Mesothelial cell of epicardium (in vitro differentiated cells): ENCODE data around the gene GRM8. TPM values are rescaled to one million over a fixed set of nuclear protein-coding genes. Genes with fewer than 3 reads are reported as not detected.

Source experiments
- DNase-seq, 2 experiments: peaks; one replicate each; pipeline ENCODE4 v3.0.0; 2021; ENCODE audit warnings: low spot score in 2 of 2; ENCODE audit not compliant: unreplicated experiment in 2 of 2
- H3K27ac Mint-ChIP-seq: 2 replicates; pipeline ENCODE4 v1.8.0; 2021; ENCODE audit warnings: mixed read lengths
- H3K27me3 Mint-ChIP-seq: 2 replicates; pipeline ENCODE4 v1.8.0; 2021; ENCODE audit warnings: low read depth, mixed read lengths
- H3K36me3 Mint-ChIP-seq: 2 replicates; pipeline ENCODE4 v1.8.0; 2021; ENCODE audit warnings: mixed read lengths
- H3K4me1 Mint-ChIP-seq: 2 replicates; pipeline ENCODE4 v1.8.0; 2021; ENCODE audit warnings: mixed read lengths
- H3K4me3 Mint-ChIP-seq: 2 replicates; pipeline ENCODE4 v1.8.0; 2021; ENCODE audit warnings: mild to moderate bottlenecking, moderate library complexity, mixed read lengths
- H3K9me3 Mint-ChIP-seq: 2 replicates; pipeline ENCODE4 v1.8.0; 2021; ENCODE audit warnings: mixed read lengths
- total RNA-seq: library from RNA; stranded (reverse); gene quantifications from 3 replicates; pipeline ENCODE4 v1.2.1, GENCODE V29; 2021
- TF ChIP-seq, protein P1 (sequence below): fragments of 200-600 bp; sonication (generic); IDR thresholded peaks from one replicate; pipeline ENCODE4 v1.5.0; 2021; ENCODE audit warnings: antibody characterized with exemption; ENCODE audit not compliant: unreplicated experiment

Gene GRM8
- total RNA-seq, 1 donor from 2014 or later, result 1.0 TPM

DNA sequence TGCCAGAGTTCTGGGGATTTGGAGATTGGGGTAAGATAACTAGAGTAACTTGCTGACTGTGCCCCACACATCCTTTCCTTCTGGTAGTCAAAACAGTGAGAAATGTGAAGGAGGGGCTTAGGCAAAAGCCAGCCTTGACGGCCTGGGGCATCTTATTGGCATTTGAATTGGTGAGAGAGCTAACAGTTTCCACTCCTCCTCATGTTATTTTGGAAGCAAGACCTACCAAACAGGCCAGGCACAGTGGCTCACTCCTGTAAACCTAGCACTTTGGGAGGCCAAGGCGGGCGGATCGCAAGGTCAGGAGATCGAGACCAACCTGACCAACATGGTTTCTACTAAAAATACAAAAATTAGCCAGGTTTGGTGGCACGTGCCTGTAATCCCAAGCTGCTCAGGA lies 596.6 kb downstream of the GRM8 start:
- Mint-ChIP-seq H3K4me3 (no peak overlapping the region), H3K9me3 (no peaks in the 10 kb centered on the region), H3K36me3 (no peaks in the 10 kb centered on the region), H3K27me3 (no peaks in the 10 kb centered on the region), H3K4me1 (no peaks in the 10 kb centered on the region), H3K27ac (no peak overlapping the region)
- TF ChIP-seq, protein P1, sequence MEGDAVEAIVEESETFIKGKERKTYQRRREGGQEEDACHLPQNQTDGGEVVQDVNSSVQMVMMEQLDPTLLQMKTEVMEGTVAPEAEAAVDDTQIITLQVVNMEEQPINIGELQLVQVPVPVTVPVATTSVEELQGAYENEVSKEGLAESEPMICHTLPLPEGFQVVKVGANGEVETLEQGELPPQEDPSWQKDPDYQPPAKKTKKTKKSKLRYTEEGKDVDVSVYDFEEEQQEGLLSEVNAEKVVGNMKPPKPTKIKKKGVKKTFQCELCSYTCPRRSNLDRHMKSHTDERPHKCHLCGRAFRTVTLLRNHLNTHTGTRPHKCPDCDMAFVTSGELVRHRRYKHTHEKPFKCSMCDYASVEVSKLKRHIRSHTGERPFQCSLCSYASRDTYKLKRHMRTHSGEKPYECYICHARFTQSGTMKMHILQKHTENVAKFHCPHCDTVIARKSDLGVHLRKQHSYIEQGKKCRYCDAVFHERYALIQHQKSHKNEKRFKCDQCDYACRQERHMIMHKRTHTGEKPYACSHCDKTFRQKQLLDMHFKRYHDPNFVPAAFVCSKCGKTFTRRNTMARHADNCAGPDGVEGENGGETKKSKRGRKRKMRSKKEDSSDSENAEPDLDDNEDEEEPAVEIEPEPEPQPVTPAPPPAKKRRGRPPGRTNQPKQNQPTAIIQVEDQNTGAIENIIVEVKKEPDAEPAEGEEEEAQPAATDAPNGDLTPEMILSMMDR, result no peak
- DNase-seq, result no peak

- no peaks in the 10 kb centered on the region for H3K36me3 Mint-ChIP-seq
- H3K4me3 Mint-ChIP-seq, result no peak overlapping the region
- peaks cover 2% of the 10 kb centered on the region for H3K27me3 Mint-ChIP-seq
- no peaks in the 10 kb centered on the region for H3K4me1 Mint-ChIP-seq
- no peak for DNase-seq
- H3K9me3 Mint-ChIP-seq, result no peaks in the 10 kb centered on the region
- TF ChIP-seq, protein P1, result no peak
- H3K27ac Mint-ChIP-seq, result no peak overlapping the region
Observed at GRCh38 chr7:126637538-126637937, 615.2 kb downstream of the GRM8 start.

GRCh38 chr7:126635545-126635944 lies 617.2 kb downstream of the GRM8 start:
- TF ChIP-seq, protein P1, result no peak
- DNase-seq, result no peak
- Mint-ChIP-seq H3K4me3 (no peak overlapping the region), H3K27me3 (peaks cover 2% of the 10 kb centered on the region), H3K9me3 (no peaks in the 10 kb centered on the region), H3K4me1 (no peaks in the 10 kb centered on the region), H3K27ac (no peak overlapping the region), H3K36me3 (no peaks in the 10 kb centered on the region)

GRCh38 chr7:126608339-126608776 lies 644.4 kb downstream of the GRM8 start:
- TF ChIP-seq, protein P1, result peak; percentile 24
- no peaks in the 10 kb centered on the region for H3K4me1 Mint-ChIP-seq
- DNase-seq, result no peak
- no peaks in the 10 kb centered on the region for H3K27me3 Mint-ChIP-seq
- H3K27ac Mint-ChIP-seq, result no peak overlapping the region
- peaks cover 2% of the 10 kb centered on the region for H3K9me3 Mint-ChIP-seq
- H3K4me3 Mint-ChIP-seq, result no peak overlapping the region
- H3K36me3 Mint-ChIP-seq, result no peaks in the 10 kb centered on the region

DNA sequence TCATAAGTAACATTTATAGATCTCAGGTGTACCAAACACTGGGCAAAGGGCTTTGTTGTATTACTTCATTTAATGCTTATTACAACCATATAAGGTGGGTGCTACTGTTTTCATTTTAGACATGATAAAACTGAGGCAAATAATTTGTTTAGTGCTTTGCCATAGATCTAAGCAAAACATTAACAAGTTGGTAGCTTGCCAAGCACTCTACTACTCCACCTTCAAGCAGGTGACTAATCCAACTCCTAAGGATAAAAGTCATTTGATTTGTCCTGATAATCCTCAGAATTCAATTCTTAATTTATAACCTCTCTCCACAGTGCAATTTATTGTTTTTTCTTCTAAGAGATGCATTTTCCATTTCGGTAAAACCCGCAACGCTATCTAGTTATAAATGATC lies 646.4 kb downstream of the GRM8 start:
- Mint-ChIP-seq H3K27me3 (no peaks in the 10 kb centered on the region), H3K4me3 (no peak overlapping the region)

More for the DNA sequence above, 646.4 kb downstream of the GRM8 start:
- H3K4me1 Mint-ChIP-seq, result no peaks in the 10 kb centered on the region
- no peaks in the 10 kb centered on the region for H3K36me3 Mint-ChIP-seq
- TF ChIP-seq, protein P1, result no peak
- no peaks in the 10 kb centered on the region for H3K9me3 Mint-ChIP-seq
- no peak overlapping the region for H3K27ac Mint-ChIP-seq
- no peak for DNase-seq
